DLD1 (cell line): ENCODE measurements around the gene CCL20.
"Not testable (repeated sequence)": the region's sequence is repeated elsewhere in the genome, so short reads cannot be mapped to it uniquely, and the experiment has no call there.

Experiments
- in situ Hi-C: cut with HindIII; loops from 2 replicates; pipeline ENCODE4 v1.10.0; 2017; ENCODE audit warnings: low sequenced_read_pairs

Gene CCL20

GRCh38 chr2:227829337-227829736, 15.7 kb downstream of the CCL20 start:
- in situ Hi-C loops, result no loop called here

GRCh38 chr2:227834423-227834822, 20.8 kb downstream of the CCL20 start:
- in situ Hi-C loops, result no loop called here

- in situ Hi-C loops, result no loop called here
Measured at GRCh38 chr2:227834916-227835650, 21.4 kb downstream of the CCL20 start.

GRCh38 chr2:227839339-227840129, 25.9 kb downstream of the CCL20 start:
- in situ Hi-C loops, result not testable (repeated sequence)

- in situ Hi-C loops, result no loop called here
Measured at GRCh38 chr2:227846831-227847230, 33.2 kb downstream of the CCL20 start.

- in situ Hi-C loops, result no loop called here
Measured at GRCh38 chr2:227848146-227848545, 34.5 kb downstream of the CCL20 start.

- in situ Hi-C loops, result no loop called here
Measured at GRCh38 chr2:227848586-227848985, 34.9 kb downstream of the CCL20 start.

GRCh38 chr2:227849906-227850305, 36.3 kb downstream of the CCL20 start:
- in situ Hi-C loops, result no loop called here

- in situ Hi-C loops, result no loop called here
Measured at GRCh38 chr2:227853204-227853629, 39.6 kb downstream of the CCL20 start.

GRCh38 chr2:227853765-227854271, 40.2 kb downstream of the CCL20 start:
- in situ Hi-C loops, result no loop called here

- in situ Hi-C loops, result no loop called here
Measured at GRCh38 chr2:227855440-227855839, 41.8 kb downstream of the CCL20 start.

GRCh38 chr2:227856697-227857096, 43.1 kb downstream of the CCL20 start:
- in situ Hi-C loops, result no loop called here

GRCh38 chr2:227860221-227860641, 46.6 kb downstream of the CCL20 start:
- in situ Hi-C loops, result no loop called here

- in situ Hi-C loops, result no loop called here
Measured at GRCh38 chr2:227861011-227861410, 47.4 kb downstream of the CCL20 start.

GRCh38 chr2:227862227-227862740, 48.6 kb downstream of the CCL20 start:
- in situ Hi-C loops, result no loop called here

GRCh38 chr2:227862741-227863588, 49.3 kb downstream of the CCL20 start:
- in situ Hi-C loops, result no loop called here

GRCh38 chr2:227864161-227864756, 50.6 kb downstream of the CCL20 start:
- in situ Hi-C loops, result no loop called here

- in situ Hi-C loops, result no loop called here
Measured at GRCh38 chr2:227865291-227865690, 51.6 kb downstream of the CCL20 start.
